ENCODE data around the gene EVC.
"Not testable (repeated sequence)": the region's sequence is repeated elsewhere in the genome, so short reads cannot be mapped to it uniquely, and the experiment has no call there.

EVC gene

DNA sequence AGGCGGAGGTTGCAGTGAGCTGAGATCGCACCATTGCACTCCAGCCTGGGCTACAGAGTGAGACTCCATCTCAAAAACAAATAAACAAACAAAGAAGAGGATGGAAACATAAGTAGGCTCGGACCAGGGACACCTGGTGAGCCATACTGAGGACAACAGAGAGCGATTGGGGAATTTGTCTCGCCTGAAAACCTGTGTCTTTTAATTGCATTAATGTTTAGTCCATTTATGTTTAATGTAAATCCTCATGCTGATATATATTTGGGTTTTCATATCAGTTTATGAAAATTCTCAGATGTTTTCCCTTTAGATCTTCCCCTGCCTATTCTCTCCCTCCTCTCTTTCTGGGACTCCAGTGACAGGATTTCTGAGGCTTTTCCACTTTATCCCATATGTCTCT, 84.6 kb downstream of the EVC start:
- DNase-seq, result no peak

- no peak for DNase-seq
Measured at GRCh38 chr4:5796976-5797375, 86.0 kb downstream of the EVC start.

GRCh38 chr4:5797866-5798265, 86.9 kb downstream of the EVC start:
- DNase-seq, result no peak

DNA sequence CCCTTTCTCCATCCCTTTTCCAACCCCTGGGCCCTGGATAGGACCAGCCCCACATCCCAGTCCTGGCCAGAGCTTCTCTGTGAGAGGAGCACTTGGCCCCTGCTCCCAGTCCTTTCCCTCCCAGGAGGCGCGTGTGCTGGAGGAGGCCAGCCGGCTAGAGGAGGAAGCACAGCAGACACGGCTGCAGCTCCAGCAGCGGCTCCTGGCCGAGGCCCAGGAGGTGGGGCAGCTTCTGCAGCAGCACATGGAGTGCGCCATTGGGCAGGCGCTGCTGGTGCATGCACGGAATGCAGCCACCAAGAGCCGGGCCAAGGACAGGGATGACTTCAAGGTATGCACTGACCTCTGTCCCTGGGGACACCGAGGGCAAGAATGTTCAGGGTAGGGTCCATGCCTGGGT, 87.5 kb downstream of the EVC start:
- no peak for DNase-seq

DNA sequence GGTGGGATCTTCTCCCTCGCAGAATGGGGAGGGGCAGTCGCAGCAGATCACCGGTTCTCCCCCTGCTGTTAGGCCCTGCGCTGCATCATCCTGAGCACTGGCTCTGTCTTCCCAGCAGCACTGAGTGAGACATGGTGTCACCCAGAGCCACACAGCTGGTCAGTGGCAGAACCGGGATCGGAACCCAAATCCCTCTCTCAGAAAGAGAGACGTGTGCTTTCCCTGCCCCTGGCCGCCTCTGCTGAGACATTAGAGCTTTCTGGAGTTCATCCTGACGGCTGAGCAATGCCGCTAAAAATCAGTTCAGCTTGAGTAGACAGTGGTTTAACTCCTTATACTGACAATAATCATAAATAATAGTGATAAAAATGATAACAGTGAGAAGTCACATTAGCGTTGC, 87.9 kb downstream of the EVC start:
- no peak for DNase-seq

DNA sequence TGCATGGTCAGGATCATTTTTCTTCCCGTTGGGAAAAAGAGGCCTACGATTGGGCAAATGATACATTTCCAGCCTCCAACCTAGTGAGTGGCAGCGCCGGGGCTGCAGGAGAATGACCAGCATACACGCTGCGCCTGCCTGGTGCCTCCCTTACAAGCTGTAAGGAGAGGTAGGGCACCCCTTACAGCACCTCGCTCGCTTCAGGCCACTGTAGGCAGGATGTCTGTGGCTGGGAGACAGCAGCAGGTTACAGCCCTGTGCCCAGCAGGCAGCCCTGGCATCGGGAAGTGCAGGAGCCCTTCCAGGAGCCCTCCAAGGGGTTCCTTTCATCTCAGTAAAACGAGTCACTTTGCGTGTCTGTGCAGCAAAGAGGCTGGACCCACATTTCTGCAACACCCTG, 88.4 kb downstream of the EVC start:
- DNase-seq, result no peak

DNA sequence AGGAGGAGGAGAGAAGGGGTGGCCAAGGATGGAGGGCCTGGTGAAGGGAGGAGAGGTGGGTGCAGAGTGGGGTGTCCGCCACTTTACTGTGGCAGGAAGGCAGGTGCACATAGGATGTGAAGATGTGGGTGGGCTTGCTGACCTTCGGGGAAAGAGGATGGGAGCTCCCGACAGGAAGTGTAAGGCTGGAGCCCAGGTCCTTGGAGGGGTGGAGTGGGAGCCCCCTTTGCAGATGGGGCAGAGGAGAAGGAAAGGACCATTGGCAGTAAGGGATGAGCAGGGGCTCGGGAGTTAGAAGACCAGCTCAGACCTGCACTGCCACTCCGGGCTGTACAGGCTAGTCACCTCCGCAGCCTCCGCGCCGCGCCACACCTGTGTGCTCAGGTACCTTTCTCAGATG, 89.5 kb downstream of the EVC start:
- no peak for DNase-seq

- no peak for DNase-seq
Measured at GRCh38 chr4:5801696-5802095, 90.7 kb downstream of the EVC start.

DNA sequence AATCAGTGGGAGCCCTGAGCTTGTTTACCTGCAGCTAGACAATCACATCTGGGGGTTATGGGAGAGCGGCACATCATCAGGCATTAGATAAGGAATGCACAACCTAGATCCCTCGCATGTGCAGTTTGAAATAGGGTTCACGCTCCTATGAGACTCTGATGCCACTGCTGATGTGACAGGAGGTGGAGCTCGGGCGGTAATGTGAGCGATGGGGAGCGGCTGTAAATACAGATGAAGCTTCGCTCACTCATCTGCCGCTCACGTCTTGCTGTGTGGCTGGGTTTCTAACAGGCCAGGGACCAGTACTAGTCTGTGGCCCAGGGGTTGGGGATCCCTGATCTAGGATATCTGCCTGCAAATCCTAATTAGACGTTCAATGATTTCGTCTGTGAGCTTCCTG, 91.6 kb downstream of the EVC start:
- no peak for DNase-seq

- no peak for DNase-seq
Measured at GRCh38 chr4:5804656-5805055, 93.7 kb downstream of the EVC start.

DNA sequence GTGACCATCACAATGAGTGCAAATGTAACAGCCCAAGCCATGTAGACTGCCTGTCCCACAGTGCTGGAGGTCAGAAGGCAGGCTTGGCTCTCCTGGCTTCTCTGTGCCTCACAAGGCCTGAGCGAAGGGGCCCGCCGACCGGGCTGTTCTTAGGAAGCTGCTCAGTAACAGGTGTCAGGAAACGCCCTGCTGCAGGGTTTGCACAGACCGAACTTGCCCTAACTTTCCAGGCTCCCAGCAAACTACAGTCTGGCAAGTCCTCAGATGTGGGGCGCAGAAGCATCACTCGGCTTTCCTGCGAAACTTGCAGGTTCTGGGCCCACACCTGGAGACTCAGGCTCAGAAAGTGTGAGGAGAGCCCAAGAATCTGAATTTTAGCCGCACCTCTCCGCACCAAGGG, 94.3 kb downstream of the EVC start:
- no peak for DNase-seq

- no peak for DNase-seq
Measured at GRCh38 chr4:5808081-5808741, 97.2 kb downstream of the EVC start.

DNA sequence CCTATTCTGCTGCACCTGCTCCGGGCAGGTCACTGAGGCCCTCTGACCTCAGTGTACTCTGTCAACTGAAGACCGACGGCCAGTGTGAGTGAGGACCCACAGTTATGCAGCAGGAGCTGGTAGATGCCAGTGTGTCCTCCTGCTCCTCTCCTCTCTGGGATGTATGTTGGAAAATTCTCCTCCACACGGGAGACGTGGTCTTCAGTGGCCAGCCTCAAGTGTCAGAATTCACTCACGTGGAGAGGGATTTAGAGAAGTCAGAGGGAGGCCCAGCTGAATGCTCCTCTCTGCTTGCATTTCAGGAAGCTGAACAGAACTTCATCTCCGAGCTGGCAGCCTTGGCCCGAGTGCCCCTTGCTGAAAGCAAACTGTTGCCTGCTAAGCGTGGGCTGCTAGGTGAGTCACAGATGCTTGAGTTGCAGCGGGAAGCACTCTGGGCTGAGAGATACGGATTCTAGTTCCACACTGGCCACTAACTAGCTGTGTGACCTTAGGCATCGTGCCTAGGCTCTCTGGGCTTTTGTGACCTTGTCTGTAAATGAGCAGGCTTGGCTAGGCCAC, 98.3 kb downstream of the EVC start:
- no peak for DNase-seq

DNA sequence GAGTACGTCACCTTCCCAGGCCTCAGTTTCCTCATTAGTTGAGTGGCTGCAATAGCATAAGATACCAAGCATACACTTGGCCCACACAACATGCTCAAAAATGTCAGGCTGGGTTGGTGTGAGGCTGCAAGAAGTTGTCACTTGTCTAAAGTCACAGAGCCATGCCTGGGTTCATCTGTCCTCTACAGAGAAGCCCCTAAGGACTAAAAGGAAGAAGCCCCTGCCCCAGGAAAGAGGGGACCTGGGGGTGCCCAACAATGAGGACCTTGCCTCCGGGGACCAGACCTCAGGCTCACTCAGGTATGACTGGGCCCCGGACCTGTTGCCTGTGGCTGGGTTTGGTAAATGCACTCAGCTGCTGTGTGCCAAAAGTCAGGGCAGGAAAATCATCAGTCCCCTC, 99.2 kb downstream of the EVC start:
- DNase-seq, result no peak

- DNase-seq, result no peak
Measured at GRCh38 chr4:5810770-5811430, 99.9 kb downstream of the EVC start.

GRCh38 chr4:5812057-5812456, 101.1 kb downstream of the EVC start:
- DNase-seq, result not testable (repeated sequence)

DNA sequence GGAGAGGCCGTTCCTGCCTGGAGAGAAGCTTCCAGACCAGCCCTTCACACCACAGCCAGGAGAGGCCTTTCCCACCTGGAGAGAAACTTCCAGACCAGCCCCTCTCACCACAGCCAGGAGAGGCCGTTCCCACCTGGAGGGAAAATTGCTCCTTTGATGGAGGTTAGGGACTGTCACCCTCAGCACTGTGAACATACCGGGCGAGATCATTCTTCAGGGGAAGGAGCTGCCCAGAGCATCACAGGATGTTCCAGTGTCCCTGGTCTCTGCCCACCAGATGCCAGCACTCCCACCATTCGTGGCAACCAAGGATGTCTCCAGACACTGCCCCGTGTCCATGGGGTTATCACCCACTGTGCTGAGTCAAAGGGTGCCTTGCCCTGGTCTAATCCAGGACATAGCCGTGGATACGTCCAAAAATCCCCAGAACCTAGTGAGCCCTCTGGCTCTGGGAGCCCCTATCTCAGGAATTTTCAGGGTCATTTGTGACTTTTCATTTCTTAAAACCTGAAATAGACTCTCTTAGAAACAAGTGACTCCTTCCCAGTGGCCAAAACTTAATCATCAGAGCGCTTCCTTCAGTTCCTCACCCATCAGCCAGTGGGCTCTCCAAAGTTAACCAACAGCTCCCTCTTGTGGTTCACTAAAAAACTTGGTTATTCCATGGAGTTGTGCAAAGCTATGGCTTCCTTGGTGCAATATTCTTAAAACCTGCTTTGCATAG, 101.7 kb downstream of the EVC start:
- peak; percentile 21 for DNase-seq

DNA sequence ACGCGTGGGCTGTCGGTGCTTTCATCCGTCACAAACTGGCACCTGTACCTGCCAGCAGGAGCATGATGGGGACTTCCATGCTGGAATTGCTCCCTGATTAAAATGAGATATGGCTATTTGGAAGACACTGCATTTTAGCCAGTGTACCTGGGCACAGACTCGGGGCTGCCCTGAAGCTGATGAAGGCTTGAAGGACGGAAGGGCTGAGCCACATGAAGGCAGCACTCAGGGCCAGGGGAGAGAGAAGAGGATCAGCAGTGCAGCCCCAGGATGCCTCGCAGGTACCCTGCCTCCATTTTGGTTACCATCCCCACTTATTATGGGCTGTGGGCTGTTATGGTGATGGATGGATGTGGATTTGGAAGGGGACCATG, 102.9 kb downstream of the EVC start:
- no peak for DNase-seq

DNA sequence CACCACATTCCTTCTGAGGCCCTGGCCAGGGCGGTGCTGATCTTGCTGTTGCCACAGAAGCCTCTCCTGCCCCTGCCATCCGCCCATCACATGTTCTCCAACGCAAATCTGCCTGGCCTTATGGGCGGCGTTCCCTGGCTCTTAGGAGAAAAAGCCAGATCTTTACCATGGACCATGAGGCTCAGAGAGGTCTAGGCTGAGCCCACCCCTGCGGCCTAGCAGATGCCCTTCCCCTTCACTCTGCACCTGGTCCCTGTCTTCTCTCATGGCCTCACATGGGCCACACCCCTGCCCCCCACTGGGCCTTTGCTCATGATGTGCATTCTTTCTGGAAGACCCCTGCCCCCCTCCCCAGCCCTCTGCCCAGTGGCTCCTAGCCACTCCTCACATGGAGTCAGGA, 103.4 kb downstream of the EVC start:
- DNase-seq, result no peak

GRCh38 chr4:5815641-5816040, 104.6 kb downstream of the EVC start:
- DNase-seq, result no peak

GRCh38 chr4:5816101-5816500, 105.1 kb downstream of the EVC start:
- no peak for DNase-seq

DNA sequence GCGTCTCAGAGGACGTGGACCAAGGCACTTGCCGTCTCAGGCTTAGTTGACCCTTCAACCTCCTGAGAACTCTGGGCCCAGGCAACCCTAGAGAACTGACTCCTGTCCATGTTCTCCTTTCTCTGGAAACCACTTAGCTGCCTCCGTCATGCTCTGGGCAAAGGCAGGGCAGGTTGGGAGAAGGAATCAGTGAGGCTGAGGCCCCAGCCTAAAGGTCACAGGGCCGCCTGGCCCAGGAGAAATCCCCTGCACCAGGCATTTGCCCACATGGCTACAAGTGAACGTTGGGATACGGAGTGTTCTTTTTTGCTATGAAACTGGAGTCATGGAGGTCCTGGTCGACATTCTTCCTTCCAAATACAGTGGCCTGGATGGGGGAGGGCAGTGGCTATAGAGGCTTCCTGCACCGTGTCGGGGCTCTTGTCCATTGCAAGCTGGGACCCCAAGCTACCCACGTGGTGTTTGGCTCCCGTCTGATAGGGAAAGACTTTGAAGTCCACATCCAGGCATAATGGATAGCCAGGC, 105.9 kb downstream of the EVC start:
- DNase-seq, result no peak

GRCh38 chr4:5821665-5822358, 110.8 kb downstream of the EVC start:
- DNase-seq, result no peak
